T47D (cell line): ENCODE data around the gene CFC1.
"Not testable (repeated sequence)": the region's sequence is repeated elsewhere in the genome, so short reads cannot be mapped to it uniquely, and the experiment has no call there.

Source experiments
- DNase-seq, 2 experiments: peaks; one replicate each; pipeline versions ENCODE4 v3.0.0 to v3.0.0-alpha.2; 2011 to 2012; ENCODE audit warnings: low read depth in 1 of 2, low spot score in 1 of 2
- in situ Hi-C: cut with HindIII; loops from 2 replicates; pipeline ENCODE4 v1.10.0; 2016; ENCODE audit warnings: low sequenced_read_pairs, low pct_unique_long_range_greater_than_20kb

The CFC1 gene

DNA sequence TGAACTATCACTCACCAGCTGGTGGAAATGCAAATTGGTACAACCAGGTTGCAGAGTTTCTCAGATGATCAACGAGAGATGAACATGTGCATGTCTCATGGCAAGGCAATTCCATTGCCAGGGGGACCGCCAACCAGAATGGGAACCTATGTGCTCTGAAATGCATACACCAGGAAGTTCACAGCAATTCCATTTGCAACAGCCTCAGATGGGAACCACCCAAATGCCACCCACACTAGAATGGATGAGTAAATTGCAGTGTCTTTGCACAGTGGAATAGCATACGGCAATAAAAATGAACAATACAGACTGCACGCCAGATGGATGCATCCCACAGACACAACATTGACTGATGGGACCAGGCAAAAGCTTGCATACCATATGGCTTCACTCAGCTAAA lies 56.6 kb downstream of the CFC1 start:
- in situ Hi-C loops, DNase-seq: not testable (repeated sequence)
